ENCODE results near the gene CDH13.
A peak's percentile ranks its signal among the peaks of the same experiment; 100 is the strongest.

CDH13 gene

GRCh38 chr16:83137326-83137781 is 510.6 kb downstream of the CDH13 start:
- DNase-seq (ENCODE audit: low read depth, low spot score) = peak; percentile 93
- peak overlapping the region; percentile 46 for H3K4me3 ChIP-seq (ENCODE audit: low read length)

GRCh38 chr16:83137894-83138293 is 511.1 kb downstream of the CDH13 start:
- DNase-seq (ENCODE audit: low read depth, low spot score) = no peak
- H3K4me3 ChIP-seq (ENCODE audit: low read length) = peak overlapping the region; percentile 46

GRCh38 chr16:83138512-83138911 is 511.7 kb downstream of the CDH13 start:
- no peak for DNase-seq (ENCODE audit: low read depth, low spot score)
- H3K4me3 ChIP-seq (ENCODE audit: low read length) = no peak overlapping the region

- no peak overlapping the region for H3K4me3 ChIP-seq (ENCODE audit: low read length)
- no peak for DNase-seq (ENCODE audit: low read depth, low spot score)
These were observed 512.4 kb downstream of the CDH13 start for GRCh38 chr16:83138976-83139690.

- DNase-seq (ENCODE audit: low read depth, low spot score) = no peak
- no peak overlapping the region for H3K4me3 ChIP-seq (ENCODE audit: low read length)
These were observed 517.0 kb downstream of the CDH13 start for GRCh38 chr16:83143788-83144187.

GRCh38 chr16:83145297-83145696 is 518.5 kb downstream of the CDH13 start:
- H3K4me3 ChIP-seq (ENCODE audit: low read length) = no peak overlapping the region
- no peak for DNase-seq (ENCODE audit: low read depth, low spot score)

GRCh38 chr16:83147244-83147643 is 520.5 kb downstream of the CDH13 start:
- no peak for DNase-seq (ENCODE audit: low read depth, low spot score)

GRCh38 chr16:83158320-83158957 is 531.7 kb downstream of the CDH13 start:
- no peak for DNase-seq (ENCODE audit: low read depth, low spot score)
- H3K4me3 ChIP-seq (ENCODE audit: low read length) = no peak overlapping the region

More at GRCh38 chr16:83147244-83147643, 520.5 kb downstream of the CDH13 start:
- H3K4me3 ChIP-seq (ENCODE audit: low read length) = no peak overlapping the region

- no peak overlapping the region for H3K4me3 ChIP-seq (ENCODE audit: low read length)
- no peak for DNase-seq (ENCODE audit: low read depth, low spot score)
These were observed 532.3 kb downstream of the CDH13 start for GRCh38 chr16:83159049-83159448.

- DNase-seq (ENCODE audit: low read depth, low spot score) = no peak
- no peak overlapping the region for H3K4me3 ChIP-seq (ENCODE audit: low read length)
These were observed 533.7 kb downstream of the CDH13 start for GRCh38 chr16:83160287-83161020.

GRCh38 chr16:83162791-83163190 is 536.0 kb downstream of the CDH13 start:
- H3K4me3 ChIP-seq (ENCODE audit: low read length) = no peak overlapping the region
- no peak for DNase-seq (ENCODE audit: low read depth, low spot score)

- H3K4me3 ChIP-seq (ENCODE audit: low read length) = no peak overlapping the region
- DNase-seq (ENCODE audit: low read depth, low spot score) = no peak
These were observed 538.0 kb downstream of the CDH13 start for GRCh38 chr16:83164816-83165215.

GRCh38 chr16:83171396-83171795 is 544.6 kb downstream of the CDH13 start:
- no peak for DNase-seq (ENCODE audit: low read depth, low spot score)
- no peak overlapping the region for H3K4me3 ChIP-seq (ENCODE audit: low read length)

GRCh38 chr16:83174671-83175070 is 547.9 kb downstream of the CDH13 start:
- no peak for DNase-seq (ENCODE audit: low read depth, low spot score)
- no peak overlapping the region for H3K4me3 ChIP-seq (ENCODE audit: low read length)

GRCh38 chr16:83176802-83177201 is 550.0 kb downstream of the CDH13 start:
- no peak overlapping the region for H3K4me3 ChIP-seq (ENCODE audit: low read length)
- DNase-seq (ENCODE audit: low read depth, low spot score) = no peak

- no peak for DNase-seq (ENCODE audit: low read depth, low spot score)
- no peak overlapping the region for H3K4me3 ChIP-seq (ENCODE audit: low read length)
These were observed 559.1 kb downstream of the CDH13 start for GRCh38 chr16:83185902-83186301.

- DNase-seq (ENCODE audit: low read depth, low spot score) = no peak
- no peak overlapping the region for H3K4me3 ChIP-seq (ENCODE audit: low read length)
These were observed 560.6 kb downstream of the CDH13 start for GRCh38 chr16:83187405-83187804.

GRCh38 chr16:83196796-83197195 is 570.0 kb downstream of the CDH13 start:
- no peak overlapping the region for H3K4me3 ChIP-seq (ENCODE audit: low read length)
- DNase-seq (ENCODE audit: low read depth, low spot score) = no peak

GRCh38 chr16:83197450-83197849 is 570.7 kb downstream of the CDH13 start:
- DNase-seq (ENCODE audit: low read depth, low spot score) = no peak
- no peak overlapping the region for H3K4me3 ChIP-seq (ENCODE audit: low read length)

GRCh38 chr16:83198977-83199376 is 572.2 kb downstream of the CDH13 start:
- no peak for DNase-seq (ENCODE audit: low read depth, low spot score)
- H3K4me3 ChIP-seq (ENCODE audit: low read length) = no peak overlapping the region
